Measurements from ENCODE around the gene CALHM4.

Gene CALHM4

DNA sequence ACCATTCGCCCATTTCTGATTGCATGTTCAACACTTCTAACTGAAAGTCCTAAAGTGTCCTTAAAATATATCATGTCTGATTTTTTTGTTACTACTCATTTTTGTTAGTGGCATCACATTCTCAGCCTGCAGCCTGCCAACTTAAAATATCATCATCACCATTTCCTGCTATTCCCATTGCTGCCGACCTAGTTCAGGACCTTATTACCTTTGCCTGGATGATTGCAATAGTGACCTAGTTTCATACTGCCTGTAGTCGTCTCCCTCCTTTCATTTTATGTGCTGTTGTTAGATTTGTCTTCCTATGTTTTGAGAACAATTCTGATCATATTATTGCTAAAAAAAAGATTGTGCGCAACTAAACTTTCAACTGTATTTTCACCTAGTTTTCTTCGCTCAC, 23.9 kb downstream of the CALHM4 start:
- TF ChIP-seq, protein P1, sequence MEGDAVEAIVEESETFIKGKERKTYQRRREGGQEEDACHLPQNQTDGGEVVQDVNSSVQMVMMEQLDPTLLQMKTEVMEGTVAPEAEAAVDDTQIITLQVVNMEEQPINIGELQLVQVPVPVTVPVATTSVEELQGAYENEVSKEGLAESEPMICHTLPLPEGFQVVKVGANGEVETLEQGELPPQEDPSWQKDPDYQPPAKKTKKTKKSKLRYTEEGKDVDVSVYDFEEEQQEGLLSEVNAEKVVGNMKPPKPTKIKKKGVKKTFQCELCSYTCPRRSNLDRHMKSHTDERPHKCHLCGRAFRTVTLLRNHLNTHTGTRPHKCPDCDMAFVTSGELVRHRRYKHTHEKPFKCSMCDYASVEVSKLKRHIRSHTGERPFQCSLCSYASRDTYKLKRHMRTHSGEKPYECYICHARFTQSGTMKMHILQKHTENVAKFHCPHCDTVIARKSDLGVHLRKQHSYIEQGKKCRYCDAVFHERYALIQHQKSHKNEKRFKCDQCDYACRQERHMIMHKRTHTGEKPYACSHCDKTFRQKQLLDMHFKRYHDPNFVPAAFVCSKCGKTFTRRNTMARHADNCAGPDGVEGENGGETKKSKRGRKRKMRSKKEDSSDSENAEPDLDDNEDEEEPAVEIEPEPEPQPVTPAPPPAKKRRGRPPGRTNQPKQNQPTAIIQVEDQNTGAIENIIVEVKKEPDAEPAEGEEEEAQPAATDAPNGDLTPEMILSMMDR (IDR thresholded peaks at IDR 0.05; ENCODE audit: insufficient read depth, low read length, poor library complexity, severe bottlenecking) = no peak
- DNase-seq (ENCODE audit: extremely low read depth, insufficient read length) = no peak
- Histone ChIP-seq H3K4me3 (replicated peaks; ENCODE audit: low read depth, low read length) (no peak overlapping the region), H3K27me3 (replicated peaks; ENCODE audit: control insufficient read depth, insufficient read depth, low read length) (no peaks in the 10 kb centered on the region), H3K36me3 (ENCODE audit: control insufficient read depth, insufficient read depth, low read length) (peaks cover 2% of the 10 kb centered on the region)

DNA sequence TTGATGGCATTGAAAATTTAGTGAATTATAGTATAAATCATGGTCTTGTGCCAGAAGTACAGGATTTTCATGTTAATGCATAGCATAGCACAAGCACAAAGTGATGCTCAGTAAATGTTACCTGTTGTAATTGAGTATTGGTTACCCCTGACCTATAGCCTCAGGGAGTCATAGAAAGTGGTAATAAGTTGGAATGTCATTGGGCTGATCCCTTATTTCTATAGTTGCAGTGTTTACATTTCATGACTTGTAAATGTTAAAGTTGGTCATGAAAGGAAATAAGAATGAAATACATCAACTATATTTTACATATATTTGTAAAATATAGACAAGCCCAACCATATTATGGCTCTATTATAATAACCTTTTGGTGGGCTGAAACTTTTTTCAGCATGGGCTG, 24.8 kb downstream of the CALHM4 start:
- no peak for DNase-seq (ENCODE audit: extremely low read depth, insufficient read length)
- peaks cover 2% of the 10 kb centered on the region for H3K36me3 ChIP-seq (ENCODE audit: control insufficient read depth, insufficient read depth, low read length)
- no peak overlapping the region for H3K4me3 ChIP-seq (replicated peaks; ENCODE audit: low read depth, low read length)
- TF ChIP-seq, protein P1 (IDR thresholded peaks at IDR 0.05; ENCODE audit: insufficient read depth, low read length, poor library complexity, severe bottlenecking) = no peak
- H3K27me3 ChIP-seq (replicated peaks; ENCODE audit: control insufficient read depth, insufficient read depth, low read length) = no peaks in the 10 kb centered on the region

DNA sequence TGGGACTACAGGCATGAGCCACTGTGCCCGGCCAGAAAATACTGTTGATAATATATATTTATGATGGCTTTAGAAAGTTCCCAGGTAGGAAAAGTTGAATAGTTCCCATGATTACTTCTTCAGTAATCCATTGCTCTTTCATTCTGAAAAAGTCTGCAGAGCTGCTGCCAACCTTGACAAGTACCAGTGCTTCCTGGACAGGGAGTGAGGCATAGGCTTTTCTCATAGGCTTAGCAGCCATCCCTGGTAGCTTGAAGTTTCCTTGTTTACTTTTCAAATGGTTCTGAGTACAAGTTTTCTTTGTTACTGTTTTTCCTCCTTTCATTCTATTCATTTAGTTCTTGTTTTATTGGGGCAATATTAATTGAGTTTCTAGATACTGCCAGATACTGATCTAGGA, 25.6 kb downstream of the CALHM4 start:
- H3K4me3 ChIP-seq (replicated peaks; ENCODE audit: low read depth, low read length) = no peak overlapping the region
- H3K27me3 ChIP-seq (replicated peaks; ENCODE audit: control insufficient read depth, insufficient read depth, low read length) = no peaks in the 10 kb centered on the region
- TF ChIP-seq, protein P1 (IDR thresholded peaks at IDR 0.05; ENCODE audit: insufficient read depth, low read length, poor library complexity, severe bottlenecking) = no peak
- H3K36me3 ChIP-seq (ENCODE audit: control insufficient read depth, insufficient read depth, low read length) = peaks cover 2% of the 10 kb centered on the region
- no peak for DNase-seq (ENCODE audit: extremely low read depth, insufficient read length)

DNA sequence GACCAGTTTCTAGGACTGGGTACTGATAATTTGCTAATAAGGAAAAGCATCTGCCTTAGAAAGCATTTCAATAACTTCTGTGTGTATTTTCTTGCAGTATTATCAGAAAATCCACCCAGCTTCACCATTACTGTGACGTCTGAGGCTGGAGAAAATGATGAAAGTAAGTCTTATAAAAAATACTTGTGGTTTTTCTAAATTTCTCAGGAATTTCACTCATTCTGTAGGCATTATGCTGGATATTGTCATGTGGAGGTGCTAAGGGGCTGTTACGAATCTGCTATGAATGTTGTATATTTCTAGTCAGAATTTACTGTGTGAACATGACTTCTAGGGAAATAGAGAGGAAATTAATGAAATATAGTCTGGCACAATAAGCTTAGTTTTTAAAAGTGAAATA, 26.6 kb downstream of the CALHM4 start:
- Histone ChIP-seq H3K4me3 (replicated peaks; ENCODE audit: low read depth, low read length) (no peak overlapping the region), H3K36me3 (ENCODE audit: control insufficient read depth, insufficient read depth, low read length) (peaks cover 2% of the 10 kb centered on the region), H3K27me3 (replicated peaks; ENCODE audit: control insufficient read depth, insufficient read depth, low read length) (no peaks in the 10 kb centered on the region)
- DNase-seq (ENCODE audit: extremely low read depth, insufficient read length) = no peak
- TF ChIP-seq, protein P1 (IDR thresholded peaks at IDR 0.05; ENCODE audit: insufficient read depth, low read length, poor library complexity, severe bottlenecking) = no peak

DNA sequence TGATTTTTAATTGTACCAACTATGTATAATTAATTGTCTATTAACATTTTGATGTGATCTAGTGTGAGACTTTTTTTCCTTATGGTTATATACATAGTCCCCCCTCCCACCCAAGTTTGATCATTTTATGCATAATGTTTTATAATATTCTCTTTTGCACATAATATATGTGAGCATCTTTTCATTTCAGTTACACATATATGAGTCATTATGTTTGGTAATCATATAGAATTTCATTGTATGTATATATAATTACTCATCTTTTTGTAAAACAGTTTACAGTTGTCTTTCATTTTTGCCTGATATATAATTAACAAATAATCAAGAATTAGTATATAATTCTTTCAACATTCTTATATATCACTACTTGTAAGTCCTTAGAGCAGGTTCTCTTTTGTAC, 32.7 kb downstream of the CALHM4 start:
- DNase-seq (ENCODE audit: extremely low read depth, insufficient read length) = no peak
- peaks cover 2% of the 10 kb centered on the region for H3K36me3 ChIP-seq (ENCODE audit: control insufficient read depth, insufficient read depth, low read length)
- TF ChIP-seq, protein P1 (IDR thresholded peaks at IDR 0.05; ENCODE audit: insufficient read depth, low read length, poor library complexity, severe bottlenecking) = no peak
- no peaks in the 10 kb centered on the region for H3K27me3 ChIP-seq (replicated peaks; ENCODE audit: control insufficient read depth, insufficient read depth, low read length)
- H3K4me3 ChIP-seq (replicated peaks; ENCODE audit: low read depth, low read length) = no peak overlapping the region

DNA sequence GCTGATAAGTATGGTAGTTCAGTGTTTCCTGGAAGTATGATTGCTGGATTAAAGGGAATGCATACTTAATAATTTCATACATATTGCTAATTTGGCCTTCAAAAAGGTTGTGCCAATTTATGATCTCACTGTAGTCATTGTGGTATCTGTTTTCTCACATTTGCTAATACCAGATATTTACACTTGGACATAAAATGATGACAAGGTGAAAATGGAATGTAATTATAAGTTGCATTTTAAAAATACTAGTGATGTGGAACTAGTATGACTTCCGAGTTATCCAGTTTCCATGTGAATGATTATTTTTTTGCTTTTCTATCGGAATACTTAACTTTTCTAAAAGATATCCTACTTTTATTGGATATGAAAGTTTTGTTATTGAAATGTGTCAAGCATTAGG, 33.2 kb downstream of the CALHM4 start:
- no peak for DNase-seq (ENCODE audit: extremely low read depth, insufficient read length)
- Histone ChIP-seq H3K36me3 (ENCODE audit: control insufficient read depth, insufficient read depth, low read length) (peaks cover 2% of the 10 kb centered on the region), H3K4me3 (replicated peaks; ENCODE audit: low read depth, low read length) (no peak overlapping the region), H3K27me3 (replicated peaks; ENCODE audit: control insufficient read depth, insufficient read depth, low read length) (no peaks in the 10 kb centered on the region)
- TF ChIP-seq, protein P1 (IDR thresholded peaks at IDR 0.05; ENCODE audit: insufficient read depth, low read length, poor library complexity, severe bottlenecking) = no peak
